ENCODE data around the gene ATP8B1. TPM values are rescaled to one million over a fixed set of nuclear protein-coding genes. Genes with fewer than 3 reads are reported as not detected.

ATP8B1 gene
- total and polyA plus RNA-seq, 4 donors, result 3.9 to 22.0 (median 5.7) TPM

- no peak for DNase-seq (ENCODE audit: low spot score)
- Histone ChIP-seq H3K27ac (ENCODE audit: low read depth in 1 of 2, low read length in 2 of 2) (no peak overlapping the region), H3K9ac (ENCODE audit: low read depth in 1 of 2, low read length in 2 of 2) (no peak overlapping the region), H3K36me3 (ENCODE audit: control insufficient read depth in 4 of 4, insufficient read depth in 3 of 4, low read depth in 1 of 4, low read length in 3 of 4) (no peaks in the 10 kb centered on the region), H3K4me1 (ENCODE audit: control insufficient read depth in 4 of 4, insufficient read depth in 4 of 4, low read length in 3 of 4) (peaks cover 0 to 18% (median 7%) of the 10 kb centered on the region in 4 donors), H3K9me3 (ENCODE audit: control insufficient read depth in 4 of 4, low read length in 3 of 4) (no peaks in the 10 kb centered on the region), H3K4me3 (ENCODE audit: low read depth in 1 of 3, low read length in 3 of 3) (no peak overlapping the region), H3K27me3 (ENCODE audit: control insufficient read depth in 4 of 4, insufficient read depth in 4 of 4, low read length in 3 of 4) (no peaks in the 10 kb centered on the region)
- TF ChIP-seq REST (IDR thresholded peaks at IDR 0.05), result no peak
- TF ChIP-seq HNF4G (IDR thresholded peaks at IDR 0.05), result no peak
- no peak for TF ChIP-seq ATF3 (IDR thresholded peaks at IDR 0.05)
- no peak for TF ChIP-seq NR2F2 (IDR thresholded peaks at IDR 0.05)
- TF ChIP-seq RAD21 (IDR thresholded peaks at IDR 0.05), result no peak
- no peak for TF ChIP-seq YY1 (IDR thresholded peaks at IDR 0.05)
- TF ChIP-seq TAF1 (conservative IDR thresholded peaks at IDR 0.05), result no peak
- TF ChIP-seq FOXA2 (IDR thresholded peaks at IDR 0.05), result no peak
- no peak for TF ChIP-seq CTCF (IDR thresholded peaks at IDR 0.05; ENCODE audit: low read depth, low read length, missing input control)
- TF ChIP-seq SP1 (IDR thresholded peaks at IDR 0.05), result no peak
- TF ChIP-seq MAX (IDR thresholded peaks at IDR 0.05), result no peak
- 49% methylated on average over 3 of the region's 3 CpGs for WGBS
These were observed 3.8 kb upstream of the ATP8B1 start for GRCh38 chr18:57806978-57807285.

GRCh38 chr18:57806201-57806977 is 3.3 kb upstream of the ATP8B1 start:
- Histone ChIP-seq H3K27me3 (ENCODE audit: control insufficient read depth in 4 of 4, insufficient read depth in 4 of 4, low read length in 3 of 4) (no peaks in the 10 kb centered on the region), H3K36me3 (ENCODE audit: control insufficient read depth in 4 of 4, insufficient read depth in 3 of 4, low read depth in 1 of 4, low read length in 3 of 4) (no peaks in the 10 kb centered on the region), H3K27ac (ENCODE audit: low read depth in 1 of 2, low read length in 2 of 2) (no peak overlapping the region), H3K9ac (ENCODE audit: low read depth in 1 of 2, low read length in 2 of 2) (no peak overlapping the region), H3K4me1 (ENCODE audit: control insufficient read depth in 4 of 4, insufficient read depth in 4 of 4, low read length in 3 of 4) (peaks cover 0 to 23% (median 8%) of the 10 kb centered on the region in 4 donors), H3K4me3 (ENCODE audit: low read depth in 1 of 3, low read length in 3 of 3) (no peak overlapping the region), H3K9me3 (ENCODE audit: control insufficient read depth in 4 of 4, low read length in 3 of 4) (no peaks in the 10 kb centered on the region)
- 95% methylated on average over 7 of the region's 7 CpGs for WGBS
- no peak for TF ChIP-seq GABPA (IDR thresholded peaks at IDR 0.05 in 1 of 2, conservative IDR thresholded peaks at IDR 0.05 in 1 of 2)
- no peak for TF ChIP-seq HNF4G (IDR thresholded peaks at IDR 0.05)
- TF ChIP-seq EGR1 (IDR thresholded peaks at IDR 0.05; ENCODE audit: low read depth in 2 of 2), result no peak
- TF ChIP-seq REST (IDR thresholded peaks at IDR 0.05), result no peak
- TF ChIP-seq YY1 (IDR thresholded peaks at IDR 0.05), result no peak
- no peak for TF ChIP-seq ATF3 (IDR thresholded peaks at IDR 0.05)
- TF ChIP-seq RAD21 (IDR thresholded peaks at IDR 0.05), result no peak
- DNase-seq (ENCODE audit: low spot score), result no peak

All from liver (tissue), 9 donors.